Mucosa of descending colon (tissue), 3 donors: ENCODE data around the gene AGPAT2. TPM values are rescaled to one million over a fixed set of nuclear protein-coding genes. Genes with fewer than 3 reads are reported as not detected.

Experiments used
- ATAC-seq: fragments of 200-7000 bp; cut with Tn5 transposase; one replicate; pipeline ENCODE4 v1.9.1; 2020; ENCODE audit warnings: mild to moderate bottlenecking, moderate library complexity
- DNase-seq, 3 donors: peaks; one replicate each; pipeline ENCODE4 v3.0.0-alpha.2; 2020
- H3K36me3 ChIP-seq: fragments of 200-600 bp; one replicate; pipeline ENCODE4 v1.8.0; 2021; ENCODE audit warnings: low read depth, mild to moderate bottlenecking
- H3K4me1 ChIP-seq: fragments of 200-600 bp; one replicate; pipeline ENCODE4 v1.8.0; 2021; ENCODE audit warnings: low read depth, mild to moderate bottlenecking
- H3K4me3 ChIP-seq: fragments of 200-600 bp; one replicate; pipeline ENCODE4 v1.8.0; 2021; ENCODE audit warnings: mild to moderate bottlenecking
- H3K9me3 ChIP-seq: fragments of 200-600 bp; one replicate; pipeline ENCODE4 v1.8.0; 2021; ENCODE audit warnings: mild to moderate bottlenecking
- CTCF ChIP-seq: fragments of 200-600 bp; IDR thresholded peaks from one replicate; pipeline ENCODE4 v1.8.0; 2022; ENCODE audit warnings: antibody characterized with exemption, mild to moderate bottlenecking
- intact Hi-C, 2 donors: fragments of 100-400 bp; cut with DNase I in 1 of 2; cut with micrococcal nuclease in 1 of 2; formaldehyde crosslinking; loops; one replicate each; pipeline versions ENCODE4 v1.11.0 to v1.11.1; 2022; cut with DNase I, micrococcal nuclease
- long read RNA-seq, 2 donors: library from polyadenylated mRNA; unstranded; transcript quantifications; one replicate each; pipeline ENCODE4 v2.0.0, GENCODE V29; 2019 to 2021
- total RNA-seq, 3 donors: library from RNA; stranded (reverse); fragmentation: NEBNext Ultra II Directional in 2 of 3; extraction: Animal tissue kit (Norgen Biotek cat#: 25700) in 2 of 3; gene quantifications; one replicate each; pipeline versions ENCODE4 v1.2.1 to v1.2.4, GENCODE V29; 2021 to 2023
- donor health status: DM: no; HTN: no; CAD: no; lungs with moderate emphysema.
- donor health status: DM: no; HTN: no; CAD: no.
- donor health status: DM: no; HTN: yes; CAD: no.

The AGPAT2 gene
- total RNA-seq: 100 to 1,000 TPM; 113 to 296 (median 152) TPM
- long read RNA-seq, donor 1, transcript AGPAT2-202 (6 exons, 1,512 nt): major isoform, 442 of 520 reads
- long read RNA-seq, donor 1, transcript AGPAT2-201 (5 exons, 1,391 nt): minor isoform, 40 of 520 reads
- long read RNA-seq, donor 1, partial matches to known transcripts: 4 of 520 reads
- long read RNA-seq, donor 1, other reads (novel, unspliced or antisense): 32 of 520 reads
- long read RNA-seq, donor 2, transcript AGPAT2-201 (5 exons, 1,391 nt): minor isoform, 39 of 403 reads
- long read RNA-seq, donor 2, transcript AGPAT2-202 (6 exons, 1,512 nt): major isoform, 346 of 403 reads
- long read RNA-seq, donor 2, partial matches to known transcripts: 2 of 403 reads
- long read RNA-seq, donor 2, other reads (novel, unspliced or antisense): 16 of 403 reads

DNA sequence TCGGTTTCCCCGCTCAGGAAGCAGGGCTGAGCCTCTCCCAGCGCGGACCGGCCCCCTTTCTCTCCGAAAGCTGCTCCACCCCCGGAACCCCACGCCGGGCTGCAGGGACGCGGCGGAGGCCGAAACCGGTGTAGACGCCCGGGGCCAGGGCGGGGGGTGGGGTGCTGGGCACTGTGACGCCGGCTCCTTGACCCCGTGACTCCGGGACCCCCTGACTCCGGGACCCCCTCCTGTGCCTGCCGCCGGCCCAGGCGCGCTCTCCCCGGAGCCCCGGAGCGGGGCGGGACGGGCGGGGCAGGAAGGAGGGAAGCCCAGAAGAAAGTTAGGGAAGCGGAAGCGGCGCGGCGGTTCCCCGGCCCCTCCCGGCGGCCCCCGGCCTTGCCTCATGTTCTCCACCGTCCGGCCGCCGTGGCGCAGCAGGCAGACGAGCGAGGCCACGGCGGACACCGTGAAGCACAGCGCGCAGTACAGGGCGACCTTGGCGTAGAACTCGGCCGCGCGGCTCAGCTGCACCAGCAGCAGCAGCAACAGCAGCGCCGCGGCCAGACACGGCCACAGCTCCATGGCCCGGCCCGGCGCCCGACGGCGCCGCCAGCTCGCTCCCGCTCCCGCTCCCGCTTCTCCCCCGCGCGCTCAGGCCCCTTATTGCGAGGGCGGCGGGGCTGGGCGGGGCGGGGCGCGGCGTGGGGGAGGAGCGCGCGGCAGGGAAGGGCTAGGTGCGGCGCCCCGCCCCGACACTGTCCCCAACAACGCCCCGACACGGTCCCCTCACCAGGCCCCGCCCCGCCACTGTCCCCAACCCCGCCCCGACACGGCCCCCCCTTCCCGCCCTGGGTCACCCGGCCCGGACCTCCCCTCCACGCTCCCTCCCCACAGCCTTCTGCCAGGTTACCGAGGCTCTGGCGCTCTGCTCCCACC is at the start of gene AGPAT2:
TSS of gene AGPAT2 (minus strand) at position 664 of the 918 bp plus-strand sequence. CDS start at position 564, 100 bp downstream.
- H3K4me3 ChIP-seq: peak within 1 kb of the TSS; percentile 67
- no peaks in the 10 kb centered on the region for H3K36me3 ChIP-seq
- H3K9me3 ChIP-seq: no peaks in the 10 kb centered on the region
- intact Hi-C loops: no loop called here
- H3K4me1 ChIP-seq: peaks cover 28% of the 10 kb centered on the region
- DNase-seq: peak; percentile 87 to 91 (median 90)
- TF ChIP-seq CTCF: no peak
- peak; percentile 86 for ATAC-seq

GRCh38 chr9:136735812-136736480 is 48.7 kb upstream of the AGPAT2 start:
- Histone ChIP-seq H3K9me3 (no peaks in the 10 kb centered on the region), H3K4me3 (no peak overlapping the region), H3K4me1 (no peaks in the 10 kb centered on the region), H3K36me3 (no peaks in the 10 kb centered on the region)
- TF ChIP-seq CTCF: no peak
- intact Hi-C loops: no loop called here
- ATAC-seq (no peak), DNase-seq (no peak)

DNA sequence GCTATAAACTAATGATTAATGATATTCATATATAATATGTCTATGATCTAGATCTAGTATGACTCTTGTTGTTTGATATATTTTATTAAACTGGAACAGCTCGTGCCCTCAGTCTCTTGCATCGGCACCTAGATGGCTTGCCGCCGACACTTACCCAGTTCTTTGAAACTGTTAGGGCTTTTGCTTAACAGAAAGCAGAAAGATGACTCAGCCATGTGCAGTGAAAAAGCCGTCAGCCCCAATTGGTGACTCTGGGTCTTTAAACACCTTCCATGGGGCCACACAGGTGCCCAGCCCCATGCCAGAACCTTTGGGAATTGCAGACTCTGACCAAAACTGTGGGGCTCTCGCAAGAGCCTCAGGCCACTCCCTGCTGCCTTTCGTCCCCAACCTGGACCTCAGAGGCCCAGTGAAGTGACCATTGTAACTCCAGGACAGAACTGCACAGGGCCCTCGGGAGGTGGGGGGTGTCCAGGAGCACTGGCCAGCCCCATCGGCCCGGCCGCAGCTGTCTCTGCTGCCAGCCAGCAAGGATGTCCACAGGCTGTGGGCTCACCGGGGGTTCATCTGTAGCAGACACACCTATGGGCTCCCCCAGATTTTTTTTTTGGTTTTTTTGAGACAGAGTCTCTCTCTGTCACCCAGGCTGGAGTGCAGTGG is 47.7 kb upstream of the AGPAT2 start:
- ATAC-seq: no peak
- H3K9me3 ChIP-seq: no peaks in the 10 kb centered on the region
- H3K36me3 ChIP-seq: no peaks in the 10 kb centered on the region
- TF ChIP-seq CTCF: no peak
- intact Hi-C loops: no loop called here
- no peaks in the 10 kb centered on the region for H3K4me1 ChIP-seq
- no peak for DNase-seq
- H3K4me3 ChIP-seq: no peak overlapping the region

- no peaks in the 10 kb centered on the region for H3K36me3 ChIP-seq
- no peaks in the 10 kb centered on the region for H3K9me3 ChIP-seq
- ATAC-seq (no peak), DNase-seq (no peak)
- peaks cover 5% of the 10 kb centered on the region for H3K4me1 ChIP-seq
- no peak overlapping the region for H3K4me3 ChIP-seq
- intact Hi-C loops: no loop called here
- TF ChIP-seq CTCF: no peak
These were observed 46.4 kb upstream of the AGPAT2 start for GRCh38 chr9:136733611-136734010.
